HepG2 (cell line): ENCODE measurements around the gene COPS7A. TPM values are rescaled to one million over a fixed set of nuclear protein-coding genes. Genes with fewer than 3 reads are reported as not detected.

Experiments
- ATAC-seq: fragments of 200-7000 bp; cut with Tn5 transposase; 3 replicates; pipeline ENCODE4 v1.9.1; 2020; ENCODE audit warnings: mild to moderate bottlenecking, moderate library complexity
- BruUV-seq: library from RNA; stranded (reverse); fragments of 400-500 nt; replicated peaks from 2 replicates; lab custom pipeline; 2021; lab: Mats Ljungman, UMichigan
- CTCF ChIA-PET: fragments of 300-600 bp; formaldehyde crosslinking; extraction: SDS; loops from one replicate; lab custom pipeline; 2021; ENCODE audit warnings: low total read pairs, inconsistent platforms, low intra/inter-chr PET ratio; lab: Yijun Ruan, JAX
- POLR2A ChIA-PET: fragments of 350-600 bp; sonication (Branson Sonifier 250); formaldehyde crosslinking; loops from one replicate; lab custom pipeline; 2020; ENCODE audit warnings: antibody characterized with exemption, inconsistent platforms; lab: Yijun Ruan, JAX
- DNase-seq: peaks from one replicate; pipeline ENCODE4 v3.0.0-alpha.2; 2015; ENCODE audit warnings: low spot score
- FAIRE-seq: peaks from 3 replicates; lab custom pipeline; 2011; peaks lifted over from hg19 to GRCh38; lab: Jason Lieb, UNC
- H2AFZ ChIP-seq: one replicate; pipeline ENCODE4 v1.6.1; 2011; ENCODE audit warnings: low read length, inconsistent platforms
- H3K27ac ChIP-seq: fragments of 300-600 bp; 3 replicates; pipeline ENCODE4 v1.8.0; 2011; ENCODE audit warnings: mixed run types, mild to moderate bottlenecking, mixed read lengths, low read length, inconsistent platforms; ENCODE audit not compliant: insufficient read depth; ENCODE audit errors: extremely low read length
- H3K27me3 ChIP-seq, 2 experiments: fragments of 200-600 bp in 1 of 2; 2 replicates in 1 of 2; 3 replicates in 1 of 2; pipeline versions ENCODE4 v1.6.0 to v1.8.0; 2011; ENCODE audit warnings: low read length in 2 of 2, mild to moderate bottlenecking in 2 of 2, moderate library complexity in 2 of 2, inconsistent platforms in 1 of 2; ENCODE audit not compliant: insufficient read depth in 2 of 2, control insufficient read depth in 1 of 2
- H3K36me3 ChIP-seq, 2 experiments: fragments of 200-600 bp in 1 of 2; replicated peaks in 1 of 2; 2 replicates in 1 of 2; 3 replicates in 1 of 2; pipeline versions ENCODE4 v1.5.1 to v1.8.0; 2011; ENCODE audit warnings: low read length in 2 of 2, inconsistent platforms in 1 of 2; ENCODE audit not compliant: insufficient read depth in 2 of 2, control insufficient read depth in 1 of 2
- H3K4me1 ChIP-seq: 2 replicates; pipeline ENCODE4 v1.5.1; 2012; ENCODE audit warnings: low read length, inconsistent platforms; ENCODE audit not compliant: insufficient read depth
- H3K4me2 ChIP-seq: 2 replicates; pipeline ENCODE4 v1.6.0; 2011; ENCODE audit warnings: low read depth, low read length, inconsistent platforms
- H3K4me3 ChIP-seq, 3 experiments: fragments of 200-600 bp in 1 of 3; sonication (generic), shearing (Covaris generic) in 1 of 3; replicated peaks in 1 of 3; 2 replicates each; pipeline ENCODE4 v1.5.1; 2011 to 2016; ENCODE audit warnings: low read length in 3 of 3, inconsistent platforms in 2 of 3, low read depth in 2 of 3, mild to moderate bottlenecking in 2 of 3, control low read depth in 1 of 3, mixed read lengths in 1 of 3; ENCODE audit not compliant: insufficient read depth in 1 of 3
- H3K79me2 ChIP-seq: one replicate; pipeline ENCODE4 v1.6.1; 2011; ENCODE audit warnings: low read length, inconsistent platforms; ENCODE audit not compliant: insufficient read depth
- H3K9ac ChIP-seq: 2 replicates; pipeline ENCODE4 v1.6.0; 2011; ENCODE audit warnings: mild to moderate bottlenecking, low read depth, low read length, inconsistent platforms; ENCODE audit not compliant: insufficient read depth
- H3K9me3 ChIP-seq: 2 replicates; pipeline ENCODE4 v1.5.1; 2012; ENCODE audit warnings: mild to moderate bottlenecking, low read length
- H4K20me1 ChIP-seq: 2 replicates; pipeline ENCODE4 v1.6.0; 2011; ENCODE audit warnings: inconsistent platforms, mild to moderate bottlenecking, low read length, moderate library complexity; ENCODE audit not compliant: insufficient read depth
- AGO2 ChIP-seq: fragments of 200-400 bp; formaldehyde crosslinking; optimal IDR thresholded peaks from 2 replicates; pipeline ENCODE3; 2017; ENCODE audit warnings: mild to moderate bottlenecking, low read depth, low read length, moderate library complexity
- CHCHD3 ChIP-seq: sonication (generic); formaldehyde crosslinking; IDR thresholded peaks from 2 replicates; pipeline ENCODE4 v1.8.0; 2022; ENCODE audit warnings: mild to moderate bottlenecking, missing genetic modification reagents, moderate library complexity
- HHEX ChIP-seq: IDR thresholded peaks from 2 replicates; pipeline ENCODE4 v1.6.1; 2016; ENCODE audit warnings: control low read depth
- PHF20 ChIP-seq: sonication (generic); formaldehyde crosslinking; IDR thresholded peaks from 2 replicates; pipeline ENCODE4 v1.5.0; 2020; ENCODE audit warnings: mild to moderate bottlenecking, missing genetic modification reagents
- PITX1 ChIP-seq: sonication (generic); formaldehyde crosslinking; IDR thresholded peaks from 2 replicates; pipeline ENCODE4 v1.5.1; 2020; ENCODE audit warnings: mild to moderate bottlenecking, missing genetic modification reagents
- SUZ12 ChIP-seq: fragments of 150-350 bp; IDR thresholded peaks from 2 replicates; pipeline ENCODE4 v1.6.1; 2014; ENCODE audit warnings: low read depth, low read length
- WIZ ChIP-seq: sonication (generic); formaldehyde crosslinking; IDR thresholded peaks from 2 replicates; pipeline ENCODE4 v1.5.1; 2020; ENCODE audit warnings: mild to moderate bottlenecking, missing genetic modification reagents
- ZBTB3 ChIP-seq: sonication (generic); formaldehyde crosslinking; IDR thresholded peaks from 2 replicates; pipeline ENCODE4 v1.4.0; 2020; ENCODE audit warnings: low read depth, mild to moderate bottlenecking, moderate library complexity, missing genetic modification reagents, borderline replicate concordance
- ZBTB8A ChIP-seq: sonication (generic); formaldehyde crosslinking; IDR thresholded peaks from 2 replicates; pipeline ENCODE4 v1.4.0; 2020; ENCODE audit warnings: mild to moderate bottlenecking, low read depth, missing genetic modification reagents, borderline replicate concordance
- ZNF572 ChIP-seq: sonication (generic); formaldehyde crosslinking; IDR thresholded peaks from 2 replicates; pipeline ENCODE4 v1.5.1; 2020; ENCODE audit warnings: mild to moderate bottlenecking, missing genetic modification reagents
- ZNF672 ChIP-seq: sonication (generic); formaldehyde crosslinking; IDR thresholded peaks from 2 replicates; pipeline ENCODE4 v1.8.1; 2022; ENCODE audit warnings: missing genetic modification reagents
- WGBS: methylation state at CpG from one replicate; pipeline ENCODE4 v1.1.6; 2017; ENCODE audit warnings: low lambda C conversion rate; 5-methylcytosine and 5-hydroxymethylcytosine counted together
- in situ Hi-C: cut with HindIII; loops from 2 replicates; pipeline ENCODE4 v1.10.0; 2017; ENCODE audit warnings: low pct_unique_long_range_greater_than_20kb; ENCODE audit not compliant: extremely low pct_ligation_motif_present
- intact Hi-C: fragments of 100-400 bp; cut with micrococcal nuclease; formaldehyde crosslinking; loops from one replicate; pipeline ENCODE4 v1.10.0; 2022; ENCODE audit not compliant: unreplicated experiment
- polyA plus RNA-seq, 8 experiments: library from polyadenylated mRNA; depleted of rRNA in 3 of 8; stranded (reverse) in 7 of 8; unstranded in 1 of 8; fragments of >200 nt; fragmentation: Illumina TruSeq in 4 of 8; extraction: Trizol in 4 of 8; gene quantifications; 2 replicates each; pipeline versions ENCODE4 v1.2.1 to v1.2.3, GENCODE V29; 2011 to 2016; ENCODE audit warnings: low read depth in 4 of 8, missing spikeins in 1 of 8, mixed read lengths in 1 of 8; ENCODE audit not compliant: insufficient read depth in 1 of 8
- total RNA-seq, 5 experiments: library from RNA; depleted of rRNA; stranded (reverse); fragments of >200 nt; fragmentation: Illumina TruSeq; extraction: Trizol; gene quantifications; 2 replicates each; pipeline ENCODE4 v1.2.3, GENCODE V29; 2016; ENCODE audit warnings: low read depth in 1 of 5
- TF ChIP-seq, protein P1 (sequence below): sonication (generic); formaldehyde crosslinking; IDR thresholded peaks from 2 replicates; pipeline ENCODE4 v1.4.0; 2020; ENCODE audit warnings: missing genetic modification reagents
- TF ChIP-seq, protein P2 (sequence below): sonication (generic); formaldehyde crosslinking; IDR thresholded peaks from 2 replicates; pipeline ENCODE4 v1.4.0; 2020; ENCODE audit warnings: missing genetic modification reagents
- TF ChIP-seq, protein P3 (sequence below): IDR thresholded peaks from 2 replicates; pipeline ENCODE4 v1.6.1; 2016; ENCODE audit warnings: mild to moderate bottlenecking
- TF ChIP-seq, protein P4 (sequence below): sonication (generic); formaldehyde crosslinking; conservative IDR thresholded peaks from 2 replicates; pipeline ENCODE4 v1.8.1; 2023; ENCODE audit warnings: missing genetic modification reagents

The COPS7A gene
- total and polyA plus RNA-seq, 2 of the 13 experiments (the other 11 are each of a cell fraction or from before 2014, with no cell fraction given) = 40.0 to 73.6 TPM

DNA sequence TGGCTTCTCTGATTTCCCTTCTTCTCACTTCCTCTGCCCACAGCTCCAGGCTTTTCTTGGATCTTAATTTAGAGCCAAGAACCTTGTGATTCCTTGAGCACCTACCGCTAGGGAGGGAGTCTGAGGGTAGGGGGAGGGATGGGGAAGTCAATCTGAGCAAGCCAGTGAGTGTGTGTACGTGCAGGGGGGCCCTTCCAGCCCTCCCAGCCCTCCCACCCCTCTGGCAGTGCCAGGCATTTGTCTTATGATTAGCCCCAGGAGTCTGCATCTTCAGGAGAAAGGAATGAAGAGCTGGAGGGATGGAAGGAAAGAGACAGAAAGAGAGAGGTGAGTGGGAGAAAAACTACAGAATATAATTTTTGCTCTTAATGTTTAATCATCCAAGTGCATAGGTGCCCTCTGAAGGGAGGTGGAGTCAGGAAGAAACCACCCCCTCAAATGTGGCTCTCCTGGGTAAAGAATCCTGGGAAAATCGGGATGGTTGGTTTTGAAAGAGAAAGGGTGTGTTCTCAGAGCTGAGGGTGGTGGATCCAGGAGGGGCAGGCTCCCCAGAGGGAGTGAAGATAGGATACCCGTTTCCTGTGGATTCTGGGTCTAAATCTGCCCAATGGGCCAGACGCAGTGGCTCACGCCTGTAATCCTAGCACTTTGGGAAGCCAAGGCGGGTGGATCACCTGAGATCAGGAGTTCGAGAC lies 25.3 kb upstream of the COPS7A start:
- BruUV-seq = no TSS peak
- intact Hi-C loops = loop anchor here (2.0 to 5.0 kb wide), 2 partner anchors 82 to 146 kb away; no protein-coding TSS in a partner anchor

More for the DNA sequence above, 25.3 kb upstream of the COPS7A start:
- ChIA-PET POLR2A (interaction anchor here (1.6 to 1.9 kb wide), 2 partner anchors 9 to 24 kb away, joined by 7 to 9 read pairs; partner anchors contain the start of genes COPS7A and ZNF384), CTCF (interaction anchor here (0.8 to 2.2 kb wide), 5 partner anchors 31 to 135 kb away, joined by 3 to 33 read pairs (median 5); no protein-coding TSS in a partner anchor)
- WGBS = 22% methylated on average over 8 of the region's 8 CpGs
- DNase-seq (no peak), ATAC-seq (no peak), FAIRE-seq (no peak)
- no peaks in the 10 kb centered on the region for H3K9me3 ChIP-seq
- H3K4me1 ChIP-seq = peaks cover 30% of the 10 kb centered on the region
- no peaks in the 10 kb centered on the region for H4K20me1 ChIP-seq
- no peak overlapping the region for H3K4me3 ChIP-seq
- H3K79me2 ChIP-seq = no peaks in the 10 kb centered on the region
- H2AFZ ChIP-seq = no peak overlapping the region
- no peak overlapping the region for H3K9ac ChIP-seq
- TF ChIP-seq WIZ (CRISPR knock-in tag) = no peak
- TF ChIP-seq AGO2 = no peak
- TF ChIP-seq, protein P1, sequence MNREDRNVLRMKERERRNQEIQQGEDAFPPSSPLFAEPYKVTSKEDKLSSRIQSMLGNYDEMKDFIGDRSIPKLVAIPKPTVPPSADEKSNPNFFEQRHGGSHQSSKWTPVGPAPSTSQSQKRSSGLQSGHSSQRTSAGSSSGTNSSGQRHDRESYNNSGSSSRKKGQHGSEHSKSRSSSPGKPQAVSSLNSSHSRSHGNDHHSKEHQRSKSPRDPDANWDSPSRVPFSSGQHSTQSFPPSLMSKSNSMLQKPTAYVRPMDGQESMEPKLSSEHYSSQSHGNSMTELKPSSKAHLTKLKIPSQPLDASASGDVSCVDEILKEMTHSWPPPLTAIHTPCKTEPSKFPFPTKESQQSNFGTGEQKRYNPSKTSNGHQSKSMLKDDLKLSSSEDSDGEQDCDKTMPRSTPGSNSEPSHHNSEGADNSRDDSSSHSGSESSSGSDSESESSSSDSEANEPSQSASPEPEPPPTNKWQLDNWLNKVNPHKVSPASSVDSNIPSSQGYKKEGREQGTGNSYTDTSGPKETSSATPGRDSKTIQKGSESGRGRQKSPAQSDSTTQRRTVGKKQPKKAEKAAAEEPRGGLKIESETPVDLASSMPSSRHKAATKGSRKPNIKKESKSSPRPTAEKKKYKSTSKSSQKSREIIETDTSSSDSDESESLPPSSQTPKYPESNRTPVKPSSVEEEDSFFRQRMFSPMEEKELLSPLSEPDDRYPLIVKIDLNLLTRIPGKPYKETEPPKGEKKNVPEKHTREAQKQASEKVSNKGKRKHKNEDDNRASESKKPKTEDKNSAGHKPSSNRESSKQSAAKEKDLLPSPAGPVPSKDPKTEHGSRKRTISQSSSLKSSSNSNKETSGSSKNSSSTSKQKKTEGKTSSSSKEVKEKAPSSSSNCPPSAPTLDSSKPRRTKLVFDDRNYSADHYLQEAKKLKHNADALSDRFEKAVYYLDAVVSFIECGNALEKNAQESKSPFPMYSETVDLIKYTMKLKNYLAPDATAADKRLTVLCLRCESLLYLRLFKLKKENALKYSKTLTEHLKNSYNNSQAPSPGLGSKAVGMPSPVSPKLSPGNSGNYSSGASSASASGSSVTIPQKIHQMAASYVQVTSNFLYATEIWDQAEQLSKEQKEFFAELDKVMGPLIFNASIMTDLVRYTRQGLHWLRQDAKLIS (CRISPR knock-in tag) = no peak
- no peak for TF ChIP-seq ZNF672 (CRISPR knock-in tag)
- no peak for TF ChIP-seq ZBTB3 (CRISPR knock-in tag)
- TF ChIP-seq, protein P2, sequence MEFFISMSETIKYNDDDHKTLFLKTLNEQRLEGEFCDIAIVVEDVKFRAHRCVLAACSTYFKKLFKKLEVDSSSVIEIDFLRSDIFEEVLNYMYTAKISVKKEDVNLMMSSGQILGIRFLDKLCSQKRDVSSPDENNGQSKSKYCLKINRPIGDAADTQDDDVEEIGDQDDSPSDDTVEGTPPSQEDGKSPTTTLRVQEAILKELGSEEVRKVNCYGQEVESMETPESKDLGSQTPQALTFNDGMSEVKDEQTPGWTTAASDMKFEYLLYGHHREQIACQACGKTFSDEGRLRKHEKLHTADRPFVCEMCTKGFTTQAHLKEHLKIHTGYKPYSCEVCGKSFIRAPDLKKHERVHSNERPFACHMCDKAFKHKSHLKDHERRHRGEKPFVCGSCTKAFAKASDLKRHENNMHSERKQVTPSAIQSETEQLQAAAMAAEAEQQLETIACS = no peak
- TF ChIP-seq PHF20 (CRISPR knock-in tag) = no peak
- no peak for TF ChIP-seq ZNF572 (CRISPR knock-in tag)
- TF ChIP-seq PITX1 (CRISPR knock-in tag) = no peak
- TF ChIP-seq ZBTB8A (CRISPR knock-in tag) = no peak
- no peak for TF ChIP-seq SUZ12
- no peak for TF ChIP-seq CHCHD3 (CRISPR knock-in tag)
- TF ChIP-seq HHEX (CRISPR knock-in tag) = no peak
- TF ChIP-seq, protein P3, sequence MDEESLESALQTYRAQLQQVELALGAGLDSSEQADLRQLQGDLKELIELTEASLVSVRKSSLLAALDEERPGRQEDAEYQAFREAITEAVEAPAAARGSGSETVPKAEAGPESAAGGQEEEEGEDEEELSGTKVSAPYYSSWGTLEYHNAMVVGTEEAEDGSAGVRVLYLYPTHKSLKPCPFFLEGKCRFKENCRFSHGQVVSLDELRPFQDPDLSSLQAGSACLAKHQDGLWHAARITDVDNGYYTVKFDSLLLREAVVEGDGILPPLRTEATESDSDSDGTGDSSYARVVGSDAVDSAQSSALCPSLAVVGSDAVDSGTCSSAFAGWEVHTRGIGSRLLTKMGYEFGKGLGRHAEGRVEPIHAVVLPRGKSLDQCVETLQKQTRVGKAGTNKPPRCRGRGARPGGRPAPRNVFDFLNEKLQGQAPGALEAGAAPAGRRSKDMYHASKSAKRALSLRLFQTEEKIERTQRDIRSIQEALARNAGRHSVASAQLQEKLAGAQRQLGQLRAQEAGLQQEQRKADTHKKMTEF (CRISPR knock-in tag) = no peak
- TF ChIP-seq, protein P4, sequence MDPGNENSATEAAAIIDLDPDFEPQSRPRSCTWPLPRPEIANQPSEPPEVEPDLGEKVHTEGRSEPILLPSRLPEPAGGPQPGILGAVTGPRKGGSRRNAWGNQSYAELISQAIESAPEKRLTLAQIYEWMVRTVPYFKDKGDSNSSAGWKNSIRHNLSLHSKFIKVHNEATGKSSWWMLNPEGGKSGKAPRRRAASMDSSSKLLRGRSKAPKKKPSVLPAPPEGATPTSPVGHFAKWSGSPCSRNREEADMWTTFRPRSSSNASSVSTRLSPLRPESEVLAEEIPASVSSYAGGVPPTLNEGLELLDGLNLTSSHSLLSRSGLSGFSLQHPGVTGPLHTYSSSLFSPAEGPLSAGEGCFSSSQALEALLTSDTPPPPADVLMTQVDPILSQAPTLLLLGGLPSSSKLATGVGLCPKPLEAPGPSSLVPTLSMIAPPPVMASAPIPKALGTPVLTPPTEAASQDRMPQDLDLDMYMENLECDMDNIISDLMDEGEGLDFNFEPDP (CRISPR knock-in tag) = no peak
- H3K4me2 ChIP-seq = no peak overlapping the region
- H3K27me3 ChIP-seq = peaks cover 9 to 68% of the 10 kb centered on the region in 2 experiments
- no peaks in the 10 kb centered on the region for H3K36me3 ChIP-seq
- no peak overlapping the region for H3K27ac ChIP-seq
- in situ Hi-C loops = loop anchor here (5.0 kb wide), 2 partner anchors 36 to 81 kb away; partner anchors contain the start of gene ING4
